MM.1S (cell line): Measurements from ENCODE around the gene NXPH1.

Experiments
- CTCF ChIP-seq: fragments of 300-600 bp; sonication (generic); IDR thresholded peaks from 2 replicates; pipeline ENCODE4 v1.5.1; 2016; ENCODE audit warnings: antibody characterized with exemption, low read length, mixed read lengths
- EZH2phosphoT487 ChIP-seq: fragments of 300-600 bp; sonication (generic); IDR thresholded peaks from 2 replicates; pipeline ENCODE4 v1.6.1; 2018; ENCODE audit warnings: antibody characterized with exemption, low read length

- TF ChIP-seq CTCF (no peak), EZH2phosphoT487 (no peak)
Observed at GRCh38 chr7:8480527-8480926, 47.1 kb downstream of the NXPH1 start.
